IMR-90 (cell line): ENCODE measurements around the gene LDLRAD4. TPM values are rescaled to one million over a fixed set of nuclear protein-coding genes. Genes with fewer than 3 reads are reported as not detected.

Experiments used
- ATAC-seq: fragments of 200-7000 bp; cut with Tn5 transposase; 2 replicates; pipeline ENCODE4 v1.9.1; 2020; ENCODE audit warnings: low read depth, mild to moderate bottlenecking, moderate library complexity
- BruUV-seq: library from RNA; stranded (reverse); fragments of 400-500 nt; replicated peaks from 2 replicates; lab custom pipeline; 2021; lab: Mats Ljungman, UMichigan
- CTCF ChIA-PET: fragments of 300-600 bp; formaldehyde crosslinking; extraction: SDS; loops from one replicate; lab custom pipeline; 2021; ENCODE audit warnings: antibody characterized with exemption; lab: Yijun Ruan, JAX
- POLR2A ChIA-PET: fragments of 300-600 bp; sonication (Branson Sonifier 250); formaldehyde crosslinking; loops from one replicate; lab custom pipeline; 2022; ENCODE audit warnings: antibody characterized with exemption; ENCODE audit not compliant: unreplicated experiment; lab: Charles Lee
- DNase-seq: peaks from one replicate; pipeline ENCODE4 v3.0.0; 2013
- H2AFZ ChIP-seq: replicated peaks from 2 replicates; pipeline ENCODE3; 2013; ENCODE audit warnings: low read length, mild to moderate bottlenecking; ENCODE audit not compliant: poor library complexity
- H2AK5ac ChIP-seq: 2 replicates; pipeline ENCODE4 v1.6.1; 2013; ENCODE audit warnings: low read depth, low read length, inconsistent platforms
- H2AK9ac ChIP-seq: replicated peaks from 2 replicates; pipeline ENCODE3; 2013; ENCODE audit warnings: mild to moderate bottlenecking, low read depth, low read length, moderate library complexity; ENCODE audit not compliant: poor library complexity
- H2BK120ac ChIP-seq: 2 replicates; pipeline ENCODE4 v1.6.1; 2013; ENCODE audit warnings: low read depth, low read length, inconsistent platforms
- H2BK15ac ChIP-seq: 3 replicates; pipeline ENCODE4 v1.6.1; 2013; ENCODE audit warnings: low read depth, low read length, inconsistent platforms
- H2BK20ac ChIP-seq: 2 replicates; pipeline ENCODE4 v1.6.1; 2013; ENCODE audit warnings: low read depth, mild to moderate bottlenecking, inconsistent platforms, low read length, moderate library complexity
- H2BK5ac ChIP-seq: 2 replicates; pipeline ENCODE4 v1.6.1; 2013; ENCODE audit warnings: mild to moderate bottlenecking, low read depth, low read length, inconsistent platforms; ENCODE audit not compliant: poor library complexity, severe bottlenecking
- H3K14ac ChIP-seq: replicated peaks from 2 replicates; pipeline ENCODE4 v1.6.1; 2013; ENCODE audit warnings: low read depth, low read length, inconsistent platforms
- H3K18ac ChIP-seq: 2 replicates; pipeline ENCODE4 v1.6.1; 2013; ENCODE audit warnings: low read depth, low read length, control low read depth
- H3K23ac ChIP-seq: 2 replicates; pipeline ENCODE4 v1.6.1; 2013; ENCODE audit warnings: low read depth, low read length, inconsistent platforms
- H3K27ac ChIP-seq: 2 replicates; pipeline ENCODE4 v1.5.1; 2013; ENCODE audit warnings: mild to moderate bottlenecking, control low read depth, low read length; ENCODE audit not compliant: insufficient read depth
- H3K27me3 ChIP-seq: 2 replicates; pipeline ENCODE4 v1.6.1; 2013; ENCODE audit warnings: low read length; ENCODE audit not compliant: control insufficient read depth, insufficient read depth
- H3K36me3 ChIP-seq: 2 replicates; pipeline ENCODE4 v1.6.1; 2013; ENCODE audit warnings: low read length, mixed read lengths; ENCODE audit not compliant: control insufficient read depth, insufficient read depth
- H3K4ac ChIP-seq: 2 replicates; pipeline ENCODE4 v1.6.1; 2013; ENCODE audit warnings: low read depth, low read length, inconsistent platforms
- H3K4me1 ChIP-seq: 2 replicates; pipeline ENCODE4 v1.6.1; 2013; ENCODE audit warnings: low read length, mixed read lengths; ENCODE audit not compliant: control insufficient read depth, insufficient read depth
- H3K4me2 ChIP-seq: 2 replicates; pipeline ENCODE4 v1.6.1; 2013; ENCODE audit warnings: low read depth, mild to moderate bottlenecking, control low read depth, low read length, moderate library complexity
- H3K4me3 ChIP-seq: 2 replicates; pipeline ENCODE4 v1.5.1; 2013; ENCODE audit warnings: low read depth, mild to moderate bottlenecking, control low read depth, low read length, moderate library complexity; ENCODE audit not compliant: insufficient read depth
- H3K56ac ChIP-seq: 2 replicates; pipeline ENCODE4 v1.6.1; 2013; ENCODE audit warnings: low read length, inconsistent platforms; ENCODE audit not compliant: insufficient read depth; ENCODE audit errors: extremely low read depth
- H3K79me1 ChIP-seq, 2 experiments: 2 replicates each; pipeline ENCODE4 v1.6.1; 2013; ENCODE audit warnings: low read length in 2 of 2, inconsistent platforms in 1 of 2, low read depth in 1 of 2
- H3K9ac ChIP-seq: 2 replicates; pipeline ENCODE4 v1.6.1; 2013; ENCODE audit warnings: low read depth, low read length, control low read depth
- H3K9me1 ChIP-seq: 2 replicates; pipeline ENCODE4 v1.6.1; 2013; ENCODE audit warnings: low read length, inconsistent platforms; ENCODE audit not compliant: insufficient read depth
- H3K9me3 ChIP-seq: 2 replicates; pipeline ENCODE4 v1.6.1; 2013; ENCODE audit warnings: low read length; ENCODE audit not compliant: control insufficient read depth, insufficient read depth
- H4K20me1 ChIP-seq: 2 replicates; pipeline ENCODE4 v1.6.1; 2013; ENCODE audit warnings: low read length, inconsistent platforms; ENCODE audit not compliant: insufficient read depth
- H4K5ac ChIP-seq: 2 replicates; pipeline ENCODE4 v1.6.1; 2013; ENCODE audit warnings: mild to moderate bottlenecking, low read depth, low read length, control low read depth
- H4K8ac ChIP-seq, 2 experiments: 2 replicates each; pipeline ENCODE4 v1.6.1; 2013; ENCODE audit warnings: low read depth in 2 of 2, low read length in 2 of 2, control low read depth in 1 of 2, inconsistent platforms in 1 of 2
- H4K91ac ChIP-seq: 2 replicates; pipeline ENCODE4 v1.6.1; 2013; ENCODE audit warnings: low read depth, low read length, inconsistent platforms; ENCODE audit not compliant: insufficient read depth
- CEBPB ChIP-seq: IDR thresholded peaks from 2 replicates; pipeline ENCODE4 v1.6.1; 2012; ENCODE audit warnings: low read depth, low read length, improper control_type of control experiment
- CHD1 ChIP-seq: IDR thresholded peaks from 2 replicates; pipeline ENCODE4 v1.6.1; 2012; ENCODE audit warnings: low read depth, low read length, improper control_type of control experiment
- FOS ChIP-seq: fragments of 150-350 bp; IDR thresholded peaks from 2 replicates; pipeline ENCODE4 v1.6.1; 2016; ENCODE audit warnings: low read depth, low read length
- MAZ ChIP-seq: IDR thresholded peaks from 2 replicates; pipeline ENCODE4 v1.6.1; 2012; ENCODE audit warnings: low read depth, mild to moderate bottlenecking, low read length, improper control_type of control experiment, moderate library complexity, borderline replicate concordance
- MXI1 ChIP-seq: IDR thresholded peaks from 2 replicates; pipeline ENCODE4 v1.6.1; 2012; ENCODE audit warnings: low read depth, mild to moderate bottlenecking, low read length, moderate library complexity, borderline replicate concordance
- NFE2L2 ChIP-seq: fragments of 150-350 bp; IDR thresholded peaks from 2 replicates; pipeline ENCODE4 v1.6.1; 2016; ENCODE audit warnings: low read depth, mild to moderate bottlenecking, low read length
- RAD21 ChIP-seq: IDR thresholded peaks from 2 replicates; pipeline ENCODE4 v1.6.1; 2012; ENCODE audit warnings: low read length, improper control_type of control experiment
- RCOR1 ChIP-seq: IDR thresholded peaks from 2 replicates; pipeline ENCODE4 v1.6.1; 2012; ENCODE audit warnings: mild to moderate bottlenecking, low read length, improper control_type of control experiment; ENCODE audit not compliant: insufficient replicate concordance
- RFX5 ChIP-seq: IDR thresholded peaks from 2 replicates; pipeline ENCODE4 v1.8.0; 2012; ENCODE audit warnings: low read depth, mild to moderate bottlenecking, low read length, moderate library complexity
- SMC3 ChIP-seq: fragments of 150-350 bp; IDR thresholded peaks from 2 replicates; pipeline ENCODE4 v1.6.1; 2016; ENCODE audit warnings: low read depth, mild to moderate bottlenecking, antibody characterized with exemption, low read length, moderate library complexity
- WGBS, 2 experiments: methylation state at CpG; one replicate each; pipeline versions ENCODE4 v1.1.5 to v1.1.7; 2013; ENCODE audit warnings: missing lambda C conversion rate in 2 of 2; ENCODE audit not compliant: insufficient read length in 1 of 2; ENCODE audit errors: extremely low coverage in 2 of 2; 5-methylcytosine and 5-hydroxymethylcytosine counted together
- dilution Hi-C: fragments of 300-500 bp; cut with HindIII; formaldehyde crosslinking; loops from one replicate; pipeline ENCODE4 v1.14.3; 2018; ENCODE audit warnings: low sequenced_read_pairs; ENCODE audit not compliant: unreplicated experiment
- in situ Hi-C: fragments of 300-500 bp; cut with MboI; formaldehyde crosslinking; loops from 3 replicates; pipeline ENCODE4 v1.14.3; 2019; ENCODE audit warnings: low sequenced_read_pairs, inconsistent platforms, mixed read lengths
- intact Hi-C: fragments of 100-400 bp; cut with micrococcal nuclease; formaldehyde crosslinking; loops from 2 replicates; pipeline ENCODE4 v1.10.0; 2022
- polyA plus RNA-seq, 3 experiments: library from polyadenylated mRNA; depleted of rRNA; stranded (reverse); fragments of >200 nt; gene quantifications; 2 replicates each; pipeline ENCODE4 v1.2.3, GENCODE V29; 2012; ENCODE audit warnings: low replicate concordance in 1 of 3
- total RNA-seq: library from RNA; depleted of rRNA; stranded (reverse); fragments of >200 nt; gene quantifications from 2 replicates; pipeline ENCODE4 v1.2.3, GENCODE V29; 2012
- TF ChIP-seq, protein P1 (sequence below): fragments of 150-350 bp; IDR thresholded peaks from 2 replicates; pipeline ENCODE4 v1.6.1; 2017; ENCODE audit warnings: mild to moderate bottlenecking, antibody characterized with exemption, low read length, low read depth
- TF ChIP-seq, protein P2 (sequence below): fragments of 150-350 bp; IDR thresholded peaks from 2 replicates; pipeline ENCODE4 v1.6.1; 2016; ENCODE audit warnings: low read depth, mild to moderate bottlenecking, low read length, moderate library complexity, borderline replicate concordance
- TF ChIP-seq, protein P3 (sequence below): conservative IDR thresholded peaks from 2 replicates; pipeline ENCODE4 v1.5.1; 2012; ENCODE audit warnings: mild to moderate bottlenecking, low read depth, low read length, improper control_type of control experiment

LDLRAD4 gene
- total and polyA plus RNA-seq, 2 of the 4 experiments (the other 2 are of a cell fraction): not detected

DNA sequence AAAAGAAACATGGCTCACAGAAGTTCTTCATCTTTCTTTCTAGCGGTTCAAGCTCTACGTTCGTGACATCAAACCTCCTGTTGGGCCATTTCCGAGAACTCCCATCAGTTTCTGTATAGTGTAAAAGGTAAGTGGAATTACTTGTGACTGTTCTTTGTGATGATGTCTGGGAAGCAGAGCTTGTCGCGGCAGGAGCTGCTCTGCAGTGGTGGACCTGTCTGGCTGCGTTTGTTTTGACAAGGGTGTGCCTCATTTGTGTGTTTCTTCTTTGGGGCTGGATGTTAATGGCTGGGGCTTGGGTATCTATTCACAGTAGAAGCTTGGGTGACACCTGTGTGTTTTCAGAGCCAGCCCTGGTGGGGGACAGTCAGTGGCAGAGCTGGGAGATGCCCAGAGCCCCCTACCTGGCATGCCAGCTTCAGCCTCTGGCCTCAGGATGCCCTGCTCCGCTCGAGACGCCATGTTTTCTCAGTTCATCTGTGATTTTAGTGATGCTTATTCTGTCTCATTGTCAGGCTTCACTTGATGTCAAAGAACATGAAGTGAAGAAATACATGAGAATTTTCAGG, 59.6 kb downstream of the LDLRAD4 start:
- intact Hi-C loops (no loop called here), dilution Hi-C loops (no loop called here), in situ Hi-C loops (no loop called here)
- Histone ChIP-seq H3K56ac (no peak overlapping the region), H3K27me3 (no peaks in the 10 kb centered on the region; the same call in none of the 2 replicates), H2BK120ac (no peak overlapping the region), H3K79me1 (no peaks in the 10 kb centered on the region), H3K27ac (no peak overlapping the region), H3K9ac (no peak overlapping the region), H3K23ac (no peak overlapping the region), H3K4ac (no peak overlapping the region), H2AK5ac (no peak overlapping the region), H3K4me2 (no peak overlapping the region), H4K20me1 (no peaks in the 10 kb centered on the region), H3K9me1 (no peaks in the 10 kb centered on the region), H2AFZ (no peak overlapping the region), H2BK5ac (no peak overlapping the region), H3K4me3 (no peak overlapping the region), H2AK9ac (no peak overlapping the region), H3K36me3 (no peaks in the 10 kb centered on the region), H2BK20ac (no peak overlapping the region), H2BK15ac (no peak overlapping the region), H3K18ac (no peak overlapping the region), H4K8ac (no peak overlapping the region), H3K4me1 (no peaks in the 10 kb centered on the region), H3K14ac (no peak overlapping the region), H3K9me3 (no peaks in the 10 kb centered on the region), H4K91ac (no peak overlapping the region), H4K5ac (no peak overlapping the region)
- ChIA-PET CTCF (no interaction called here), POLR2A (no interaction called here)
- BruUV-seq: no TSS peak
- no peak for ATAC-seq
- 87% methylated on average over 2 of the region's 10 CpGs; no CpG with 5 or more reads in 1 of the 2 experiments for WGBS, 2 experiments
- no peak for DNase-seq
- TF ChIP-seq CHD1 (no peak), RAD21 (no peak), SMC3 (no peak), MXI1 (no peak), MAZ (no peak), RFX5 (no peak), CEBPB (no peak), RCOR1 (no peak), FOS (no peak), NFE2L2 (no peak)
- TF ChIP-seq, protein P1, sequence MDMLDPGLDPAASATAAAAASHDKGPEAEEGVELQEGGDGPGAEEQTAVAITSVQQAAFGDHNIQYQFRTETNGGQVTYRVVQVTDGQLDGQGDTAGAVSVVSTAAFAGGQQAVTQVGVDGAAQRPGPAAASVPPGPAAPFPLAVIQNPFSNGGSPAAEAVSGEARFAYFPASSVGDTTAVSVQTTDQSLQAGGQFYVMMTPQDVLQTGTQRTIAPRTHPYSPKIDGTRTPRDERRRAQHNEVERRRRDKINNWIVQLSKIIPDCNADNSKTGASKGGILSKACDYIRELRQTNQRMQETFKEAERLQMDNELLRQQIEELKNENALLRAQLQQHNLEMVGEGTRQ: no peak
- TF ChIP-seq, protein P2, sequence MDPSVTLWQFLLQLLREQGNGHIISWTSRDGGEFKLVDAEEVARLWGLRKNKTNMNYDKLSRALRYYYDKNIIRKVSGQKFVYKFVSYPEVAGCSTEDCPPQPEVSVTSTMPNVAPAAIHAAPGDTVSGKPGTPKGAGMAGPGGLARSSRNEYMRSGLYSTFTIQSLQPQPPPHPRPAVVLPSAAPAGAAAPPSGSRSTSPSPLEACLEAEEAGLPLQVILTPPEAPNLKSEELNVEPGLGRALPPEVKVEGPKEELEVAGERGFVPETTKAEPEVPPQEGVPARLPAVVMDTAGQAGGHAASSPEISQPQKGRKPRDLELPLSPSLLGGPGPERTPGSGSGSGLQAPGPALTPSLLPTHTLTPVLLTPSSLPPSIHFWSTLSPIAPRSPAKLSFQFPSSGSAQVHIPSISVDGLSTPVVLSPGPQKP: no peak
- TF ChIP-seq, protein P3, sequence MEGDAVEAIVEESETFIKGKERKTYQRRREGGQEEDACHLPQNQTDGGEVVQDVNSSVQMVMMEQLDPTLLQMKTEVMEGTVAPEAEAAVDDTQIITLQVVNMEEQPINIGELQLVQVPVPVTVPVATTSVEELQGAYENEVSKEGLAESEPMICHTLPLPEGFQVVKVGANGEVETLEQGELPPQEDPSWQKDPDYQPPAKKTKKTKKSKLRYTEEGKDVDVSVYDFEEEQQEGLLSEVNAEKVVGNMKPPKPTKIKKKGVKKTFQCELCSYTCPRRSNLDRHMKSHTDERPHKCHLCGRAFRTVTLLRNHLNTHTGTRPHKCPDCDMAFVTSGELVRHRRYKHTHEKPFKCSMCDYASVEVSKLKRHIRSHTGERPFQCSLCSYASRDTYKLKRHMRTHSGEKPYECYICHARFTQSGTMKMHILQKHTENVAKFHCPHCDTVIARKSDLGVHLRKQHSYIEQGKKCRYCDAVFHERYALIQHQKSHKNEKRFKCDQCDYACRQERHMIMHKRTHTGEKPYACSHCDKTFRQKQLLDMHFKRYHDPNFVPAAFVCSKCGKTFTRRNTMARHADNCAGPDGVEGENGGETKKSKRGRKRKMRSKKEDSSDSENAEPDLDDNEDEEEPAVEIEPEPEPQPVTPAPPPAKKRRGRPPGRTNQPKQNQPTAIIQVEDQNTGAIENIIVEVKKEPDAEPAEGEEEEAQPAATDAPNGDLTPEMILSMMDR: no peak
